Measurements from ENCODE around the gene TMEM109. TPM values are rescaled to one million over a fixed set of nuclear protein-coding genes. Genes with fewer than 3 reads are reported as not detected.

Gene TMEM109
- total and polyA plus RNA-seq, 2 experiments from 2014 or later = 17.4 to 17.7 TPM

DNA sequence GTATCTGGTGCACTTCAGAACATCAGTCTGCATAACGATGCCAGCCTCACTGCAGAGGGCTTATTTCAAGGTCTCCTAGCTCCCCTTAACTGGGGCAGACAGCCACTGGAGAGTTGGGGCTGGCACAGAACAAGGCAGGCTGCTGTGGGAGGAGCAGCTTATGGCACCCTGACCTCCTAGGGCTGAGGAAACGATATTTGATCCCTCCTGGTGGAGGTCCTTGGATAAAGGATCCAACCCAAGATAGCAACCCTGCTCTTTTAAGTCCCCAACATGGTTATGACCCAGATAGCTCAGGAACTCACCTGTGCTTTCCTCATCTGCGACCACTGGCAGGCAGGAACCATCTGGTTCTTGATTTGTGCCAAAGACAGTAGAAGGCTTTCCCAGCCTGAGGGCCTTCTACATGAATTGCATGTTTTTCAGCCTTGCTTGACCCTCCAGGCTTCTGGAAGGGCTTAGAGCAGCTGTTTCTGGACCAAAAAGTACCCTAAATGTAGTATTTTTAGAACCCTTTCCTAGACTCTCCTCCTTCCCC is 2.8 kb downstream of the TMEM109 start:
- ATAC-seq (no peak), DNase-seq (ENCODE audit: low spot score) (no peak)
- peak overlapping the region; percentile 20; the same call in 1 of the 3 replicates for H3K4me3 Mint-ChIP-seq
- peaks cover 43% of the 10 kb centered on the region for H3K4me1 Mint-ChIP-seq
- Histone ChIP-seq H2AFZ (no peak overlapping the region), H3K27me3 (ENCODE audit: insufficient read depth) (no peaks in the 10 kb centered on the region), H4K20me1 (replicated peaks; ENCODE audit: insufficient read depth) (peaks cover 7% of the 10 kb centered on the region; the same call in 1 of the 2 replicates), H3F3A (replicated peaks; ENCODE audit: low read depth) (0 out of 2 replicates have a peak, but pooled peaks cover 6% of the 10 kb centered on the region), H3K4me1 (ENCODE audit: insufficient read depth) (peaks cover 29% of the 10 kb centered on the region), H3K27ac (ENCODE audit: low read depth) (no peak overlapping the region), H3K4me2 (no peak overlapping the region; the same call in 1 of the 2 replicates), H3K36me3 (ENCODE audit: insufficient read depth) (no peaks in the 10 kb centered on the region), H3K79me2 (replicated peaks; ENCODE audit: insufficient read depth) (peaks cover 29% of the 10 kb centered on the region), H3K4me3 (no peak overlapping the region), H3K9me2 (ENCODE audit: insufficient read depth) (no peaks in the 10 kb centered on the region)
- H3K36me3 Mint-ChIP-seq (ENCODE audit: low read depth) = peaks cover 27% of the 10 kb centered on the region
- H3K9me3 Mint-ChIP-seq = no peaks in the 10 kb centered on the region; the same call in 2 of the 3 replicates
- TF ChIP-seq, protein P1, sequence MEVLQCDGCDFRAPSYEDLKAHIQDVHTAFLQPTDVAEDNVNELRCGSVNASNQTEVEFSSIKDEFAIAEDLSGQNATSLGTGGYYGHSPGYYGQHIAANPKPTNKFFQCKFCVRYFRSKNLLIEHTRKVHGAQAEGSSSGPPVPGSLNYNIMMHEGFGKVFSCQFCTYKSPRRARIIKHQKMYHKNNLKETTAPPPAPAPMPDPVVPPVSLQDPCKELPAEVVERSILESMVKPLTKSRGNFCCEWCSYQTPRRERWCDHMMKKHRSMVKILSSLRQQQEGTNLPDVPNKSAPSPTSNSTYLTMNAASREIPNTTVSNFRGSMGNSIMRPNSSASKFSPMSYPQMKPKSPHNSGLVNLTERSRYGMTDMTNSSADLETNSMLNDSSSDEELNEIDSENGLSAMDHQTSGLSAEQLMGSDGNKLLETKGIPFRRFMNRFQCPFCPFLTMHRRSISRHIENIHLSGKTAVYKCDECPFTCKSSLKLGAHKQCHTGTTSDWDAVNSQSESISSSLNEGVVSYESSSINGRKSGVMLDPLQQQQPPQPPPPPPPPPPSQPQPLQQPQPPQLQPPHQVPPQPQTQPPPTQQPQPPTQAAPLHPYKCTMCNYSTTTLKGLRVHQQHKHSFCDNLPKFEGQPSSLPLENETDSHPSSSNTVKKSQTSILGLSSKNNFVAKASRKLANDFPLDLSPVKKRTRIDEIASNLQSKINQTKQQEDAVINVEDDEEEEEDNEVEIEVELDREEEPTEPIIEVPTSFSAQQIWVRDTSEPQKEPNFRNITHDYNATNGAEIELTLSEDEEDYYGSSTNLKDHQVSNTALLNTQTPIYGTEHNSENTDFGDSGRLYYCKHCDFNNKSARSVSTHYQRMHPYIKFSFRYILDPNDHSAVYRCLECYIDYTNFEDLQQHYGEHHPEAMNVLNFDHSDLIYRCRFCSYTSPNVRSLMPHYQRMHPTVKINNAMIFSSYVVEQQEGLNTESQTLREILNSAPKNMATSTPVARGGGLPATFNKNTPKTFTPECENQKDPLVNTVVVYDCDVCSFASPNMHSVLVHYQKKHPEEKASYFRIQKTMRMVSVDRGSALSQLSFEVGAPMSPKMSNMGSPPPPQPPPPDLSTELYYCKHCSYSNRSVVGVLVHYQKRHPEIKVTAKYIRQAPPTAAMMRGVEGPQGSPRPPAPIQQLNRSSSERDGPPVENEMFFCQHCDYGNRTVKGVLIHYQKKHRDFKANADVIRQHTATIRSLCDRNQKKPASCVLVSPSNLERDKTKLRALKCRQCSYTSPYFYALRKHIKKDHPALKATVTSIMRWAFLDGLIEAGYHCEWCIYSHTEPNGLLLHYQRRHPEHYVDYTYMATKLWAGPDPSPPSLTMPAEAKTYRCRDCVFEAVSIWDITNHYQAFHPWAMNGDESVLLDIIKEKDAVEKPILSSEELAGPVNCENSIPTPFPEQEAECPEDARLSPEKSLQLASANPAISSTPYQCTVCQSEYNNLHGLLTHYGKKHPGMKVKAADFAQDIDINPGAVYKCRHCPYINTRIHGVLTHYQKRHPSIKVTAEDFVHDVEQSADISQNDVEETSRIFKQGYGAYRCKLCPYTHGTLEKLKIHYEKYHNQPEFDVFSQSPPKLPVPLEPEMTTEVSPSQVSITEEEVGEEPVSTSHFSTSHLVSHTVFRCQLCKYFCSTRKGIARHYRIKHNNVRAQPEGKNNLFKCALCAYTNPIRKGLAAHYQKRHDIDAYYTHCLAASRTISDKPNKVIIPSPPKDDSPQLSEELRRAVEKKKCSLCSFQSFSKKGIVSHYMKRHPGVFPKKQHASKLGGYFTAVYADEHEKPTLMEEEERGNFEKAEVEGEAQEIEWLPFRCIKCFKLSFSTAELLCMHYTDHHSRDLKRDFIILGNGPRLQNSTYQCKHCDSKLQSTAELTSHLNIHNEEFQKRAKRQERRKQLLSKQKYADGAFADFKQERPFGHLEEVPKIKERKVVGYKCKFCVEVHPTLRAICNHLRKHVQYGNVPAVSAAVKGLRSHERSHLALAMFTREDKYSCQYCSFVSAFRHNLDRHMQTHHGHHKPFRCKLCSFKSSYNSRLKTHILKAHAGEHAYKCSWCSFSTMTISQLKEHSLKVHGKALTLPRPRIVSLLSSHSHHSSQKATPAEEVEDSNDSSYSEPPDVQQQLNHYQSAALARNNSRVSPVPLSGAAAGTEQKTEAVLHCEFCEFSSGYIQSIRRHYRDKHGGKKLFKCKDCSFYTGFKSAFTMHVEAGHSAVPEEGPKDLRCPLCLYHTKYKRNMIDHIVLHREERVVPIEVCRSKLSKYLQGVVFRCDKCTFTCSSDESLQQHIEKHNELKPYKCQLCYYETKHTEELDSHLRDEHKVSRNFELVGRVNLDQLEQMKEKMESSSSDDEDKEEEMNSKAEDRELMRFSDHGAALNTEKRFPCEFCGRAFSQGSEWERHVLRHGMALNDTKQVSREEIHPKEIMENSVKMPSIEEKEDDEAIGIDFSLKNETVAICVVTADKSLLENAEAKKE (CRISPR knock-in tag; IDR thresholded peaks at IDR 0.05) = no peak
- H3K27me3 Mint-ChIP-seq (ENCODE audit: insufficient read depth, low read depth, poor library complexity) = peaks cover 14% of the 10 kb centered on the region
- no peak overlapping the region for H3K27ac Mint-ChIP-seq

- Histone ChIP-seq H3K27ac (ENCODE audit: low read depth) (no peak overlapping the region), H3K4me3 (no peak overlapping the region), H3K4me1 (ENCODE audit: insufficient read depth) (peaks cover 29% of the 10 kb centered on the region), H3K27me3 (ENCODE audit: insufficient read depth) (no peaks in the 10 kb centered on the region), H3K36me3 (ENCODE audit: insufficient read depth) (no peaks in the 10 kb centered on the region), H3F3A (replicated peaks; ENCODE audit: low read depth) (0 out of 2 replicates have a peak, but pooled peaks cover 6% of the 10 kb centered on the region), H2AFZ (no peak overlapping the region), H3K4me2 (no peak overlapping the region), H4K20me1 (replicated peaks; ENCODE audit: insufficient read depth) (peaks cover 7% of the 10 kb centered on the region; the same call in 1 of the 2 replicates), H3K9me2 (ENCODE audit: insufficient read depth) (no peaks in the 10 kb centered on the region), H3K79me2 (replicated peaks; ENCODE audit: insufficient read depth) (peaks cover 29% of the 10 kb centered on the region)
- ATAC-seq (no peak), DNase-seq (ENCODE audit: low spot score) (no peak)
- Mint-ChIP-seq H3K36me3 (ENCODE audit: low read depth) (peaks cover 32% of the 10 kb centered on the region), H3K4me3 (no peak overlapping the region; the same call in 2 of the 3 replicates), H3K27ac (no peak overlapping the region), H3K27me3 (ENCODE audit: insufficient read depth, low read depth, poor library complexity) (peaks cover 14% of the 10 kb centered on the region), H3K4me1 (peaks cover 38% of the 10 kb centered on the region), H3K9me3 (no peaks in the 10 kb centered on the region; the same call in 2 of the 3 replicates)
- TF ChIP-seq EZH2phosphoT487 (IDR thresholded peaks at IDR 0.05; ENCODE audit: unreplicated experiment) (no peak), CTCF (conservative IDR thresholded peaks at IDR 0.05; ENCODE audit: low read depth in 2 of 2) (no peak)
These were observed 3.3 kb downstream of the TMEM109 start for GRCh38 chr11:60917267-60917666.

Data from GM23338 (cell line).